OCI-LY1 (cell line): ENCODE measurements around the gene BTG3.

Source experiments
- H2AFZ ChIP-seq: fragments of 200-600 bp; sonication (generic), shearing (Covaris generic); 2 replicates; pipeline ENCODE4 v1.6.0; 2014; ENCODE audit warnings: antibody characterized with exemption, mild to moderate bottlenecking, low read length
- H3F3A ChIP-seq: fragments of 200-600 bp; sonication (generic), shearing (Covaris generic); 2 replicates; pipeline ENCODE4 v1.6.0; 2014; ENCODE audit warnings: mild to moderate bottlenecking, antibody characterized with exemption, low read length, moderate library complexity; ENCODE audit not compliant: insufficient read depth
- H3K27ac ChIP-seq: fragments of 200-600 bp; sonication (generic); 2 replicates; pipeline ENCODE4 v1.5.1; 2014; ENCODE audit warnings: low read length, mixed run types, mild to moderate bottlenecking, low read depth; ENCODE audit not compliant: poor library complexity, severe bottlenecking
- H3K27me3 ChIP-seq: fragments of 200-600 bp; sonication (generic); 2 replicates; pipeline ENCODE4 v1.6.0; 2014; ENCODE audit warnings: antibody characterized with exemption, mild to moderate bottlenecking, low read length, moderate library complexity; ENCODE audit not compliant: insufficient read depth
- H3K36me3 ChIP-seq: fragments of 200-600 bp; sonication (generic); 2 replicates; pipeline ENCODE4 v1.6.1; 2014; ENCODE audit warnings: mild to moderate bottlenecking, antibody characterized with exemption, low read length, moderate library complexity, mixed read lengths; ENCODE audit not compliant: insufficient read depth
- H3K4me1 ChIP-seq: fragments of 200-600 bp; sonication (generic); 2 replicates; pipeline ENCODE4 v1.5.1; 2014; ENCODE audit warnings: mild to moderate bottlenecking, low read length, moderate library complexity; ENCODE audit not compliant: insufficient read depth, severe bottlenecking
- H3K4me2 ChIP-seq: fragments of 200-600 bp; sonication (generic), shearing (Covaris generic); 2 replicates; pipeline ENCODE4 v1.6.1; 2014; ENCODE audit warnings: low read length
- H3K4me3 ChIP-seq: fragments of 200-600 bp; sonication (generic); 2 replicates; pipeline ENCODE4 v1.5.1; 2014; ENCODE audit warnings: low read length, low read depth, mild to moderate bottlenecking, mixed read lengths; ENCODE audit not compliant: poor library complexity, severe bottlenecking
- H3K79me2 ChIP-seq: fragments of 200-600 bp; shearing (Covaris generic); 2 replicates; pipeline ENCODE4 v1.6.1; 2016; ENCODE audit warnings: mixed run types, low read length, mixed read lengths; ENCODE audit not compliant: insufficient read depth
- H3K9ac ChIP-seq: fragments of 200-600 bp; sonication (generic), shearing (Covaris generic); 2 replicates; pipeline ENCODE4 v1.6.1; 2014; ENCODE audit warnings: mild to moderate bottlenecking, low read length, mixed read lengths
- H3K9me2 ChIP-seq: fragments of 200-600 bp; sonication (generic), shearing (Covaris generic); 2 replicates; pipeline ENCODE4 v1.6.1; 2014; ENCODE audit warnings: low read depth, mild to moderate bottlenecking, low read length, mixed read lengths
- H3K9me3 ChIP-seq: fragments of 200-600 bp; shearing (Covaris generic); 2 replicates; pipeline ENCODE4 v1.6.1; 2014; ENCODE audit warnings: low read length, mixed read lengths
- H4K20me1 ChIP-seq: fragments of 200-600 bp; sonication (generic), shearing (Covaris generic); 2 replicates; pipeline ENCODE4 v1.6.0; 2016; ENCODE audit warnings: mild to moderate bottlenecking, low read length; ENCODE audit not compliant: insufficient read depth
- EZH2 ChIP-seq: fragments of 200-600 bp; sonication (generic), shearing (Covaris generic); IDR thresholded peaks from 2 replicates; pipeline ENCODE4 v1.8.0; 2017; ENCODE audit warnings: borderline replicate concordance, mixed run types, mild to moderate bottlenecking, antibody characterized with exemption, low read length, moderate library complexity, mixed read lengths
- TF ChIP-seq, protein P1 (sequence below): fragments of 200-600 bp; sonication (generic), shearing (Covaris generic); IDR thresholded peaks from 2 replicates; pipeline ENCODE4 v1.5.1; 2017; ENCODE audit warnings: mild to moderate bottlenecking, antibody characterized with exemption, low read length, moderate library complexity, mixed read lengths

BTG3 gene

DNA sequence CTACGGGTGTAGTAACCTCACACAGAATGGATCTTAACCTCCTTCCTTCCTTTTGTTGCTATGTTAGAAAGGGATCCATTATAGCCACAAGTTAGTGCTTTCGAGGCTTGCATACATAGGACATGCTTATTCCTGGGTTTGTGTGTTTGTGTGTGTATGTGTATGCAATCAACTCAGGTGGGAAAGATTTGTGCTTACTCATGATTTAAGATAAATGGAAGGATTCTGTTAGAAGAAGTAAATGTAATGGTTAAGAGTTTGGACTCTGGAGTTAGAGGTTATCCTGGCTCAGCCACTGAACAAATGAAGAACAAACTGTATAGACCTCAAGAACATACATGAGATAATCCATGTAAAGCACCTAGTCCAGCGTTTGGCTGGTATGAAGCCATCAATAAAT, 28.8 kb downstream of the BTG3 start:
- no peak overlapping the region for H3K4me2 ChIP-seq
- no peaks in the 10 kb centered on the region; the same call in 1 of the 2 replicates for H3F3A ChIP-seq
- no peaks in the 10 kb centered on the region for H3K9me2 ChIP-seq
- H3K4me3 ChIP-seq = no peak overlapping the region
- H2AFZ ChIP-seq = no peak overlapping the region
- H4K20me1 ChIP-seq = no peaks in the 10 kb centered on the region
- H3K4me1 ChIP-seq = no peaks in the 10 kb centered on the region
- H3K36me3 ChIP-seq = no peaks in the 10 kb centered on the region
- no peak overlapping the region for H3K27ac ChIP-seq
- no peaks in the 10 kb centered on the region for H3K9me3 ChIP-seq
- H3K27me3 ChIP-seq = no peaks in the 10 kb centered on the region
- no peak for TF ChIP-seq EZH2
- TF ChIP-seq, protein P1, sequence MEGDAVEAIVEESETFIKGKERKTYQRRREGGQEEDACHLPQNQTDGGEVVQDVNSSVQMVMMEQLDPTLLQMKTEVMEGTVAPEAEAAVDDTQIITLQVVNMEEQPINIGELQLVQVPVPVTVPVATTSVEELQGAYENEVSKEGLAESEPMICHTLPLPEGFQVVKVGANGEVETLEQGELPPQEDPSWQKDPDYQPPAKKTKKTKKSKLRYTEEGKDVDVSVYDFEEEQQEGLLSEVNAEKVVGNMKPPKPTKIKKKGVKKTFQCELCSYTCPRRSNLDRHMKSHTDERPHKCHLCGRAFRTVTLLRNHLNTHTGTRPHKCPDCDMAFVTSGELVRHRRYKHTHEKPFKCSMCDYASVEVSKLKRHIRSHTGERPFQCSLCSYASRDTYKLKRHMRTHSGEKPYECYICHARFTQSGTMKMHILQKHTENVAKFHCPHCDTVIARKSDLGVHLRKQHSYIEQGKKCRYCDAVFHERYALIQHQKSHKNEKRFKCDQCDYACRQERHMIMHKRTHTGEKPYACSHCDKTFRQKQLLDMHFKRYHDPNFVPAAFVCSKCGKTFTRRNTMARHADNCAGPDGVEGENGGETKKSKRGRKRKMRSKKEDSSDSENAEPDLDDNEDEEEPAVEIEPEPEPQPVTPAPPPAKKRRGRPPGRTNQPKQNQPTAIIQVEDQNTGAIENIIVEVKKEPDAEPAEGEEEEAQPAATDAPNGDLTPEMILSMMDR = no peak
- no peak overlapping the region for H3K9ac ChIP-seq
- H3K79me2 ChIP-seq = no peaks in the 10 kb centered on the region

DNA sequence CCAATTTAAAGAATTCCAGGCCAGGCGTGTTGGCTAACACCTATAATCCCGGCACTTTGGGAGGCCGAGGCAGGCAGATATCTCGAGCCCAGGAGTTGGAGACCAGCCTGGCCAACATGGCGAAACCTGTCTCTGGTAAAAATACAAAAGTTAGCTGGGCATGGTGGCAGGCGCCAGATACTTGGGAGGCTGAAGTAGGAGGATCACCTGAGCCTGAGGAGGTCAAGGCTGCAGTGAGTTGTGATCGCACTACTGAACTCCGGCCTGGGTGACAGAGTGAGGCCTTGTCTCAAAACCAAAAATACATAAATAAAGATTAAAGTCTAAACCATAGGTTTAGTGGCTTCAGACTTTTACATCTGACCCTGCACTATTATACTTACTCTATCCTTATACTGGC, 32.4 kb downstream of the BTG3 start:
- no peaks in the 10 kb centered on the region for H3K4me1 ChIP-seq
- H3K9me3 ChIP-seq = no peaks in the 10 kb centered on the region
- no peak overlapping the region for H3K9ac ChIP-seq
- H3K27me3 ChIP-seq = no peaks in the 10 kb centered on the region
- no peak overlapping the region for H3K4me3 ChIP-seq
- H3K36me3 ChIP-seq = no peaks in the 10 kb centered on the region
- no peaks in the 10 kb centered on the region for H4K20me1 ChIP-seq
- no peak for TF ChIP-seq EZH2
- TF ChIP-seq, protein P1 = no peak
- H3F3A ChIP-seq = no peaks in the 10 kb centered on the region
- H3K79me2 ChIP-seq = no peaks in the 10 kb centered on the region
- H3K9me2 ChIP-seq = no peaks in the 10 kb centered on the region
- H3K27ac ChIP-seq = no peak overlapping the region
- no peak overlapping the region for H2AFZ ChIP-seq
- no peak overlapping the region for H3K4me2 ChIP-seq

- no peak overlapping the region for H3K4me2 ChIP-seq
- TF ChIP-seq, protein P1 = no peak
- TF ChIP-seq EZH2 = no peak
- H2AFZ ChIP-seq = no peak overlapping the region
- no peaks in the 10 kb centered on the region for H4K20me1 ChIP-seq
- no peaks in the 10 kb centered on the region for H3K27me3 ChIP-seq
- no peak overlapping the region for H3K4me3 ChIP-seq
- H3K36me3 ChIP-seq = no peaks in the 10 kb centered on the region
- H3K9ac ChIP-seq = no peak overlapping the region
- no peaks in the 10 kb centered on the region for H3K4me1 ChIP-seq
- no peaks in the 10 kb centered on the region for H3K9me2 ChIP-seq
- H3F3A ChIP-seq = no peaks in the 10 kb centered on the region
- H3K27ac ChIP-seq = no peak overlapping the region
- H3K9me3 ChIP-seq = no peaks in the 10 kb centered on the region
- H3K79me2 ChIP-seq = no peaks in the 10 kb centered on the region
Measured at GRCh38 chr21:17578876-17579275, 33.8 kb downstream of the BTG3 start.
